DND-41 (cell line): Measurements from ENCODE around the gene KIFAP3.

Experiments used
- CTCF ChIP-seq: IDR thresholded peaks from 2 replicates; pipeline ENCODE4 v1.5.1; 2012; ENCODE audit warnings: borderline replicate concordance, low read length, moderate library complexity, mild to moderate bottlenecking; ENCODE audit not compliant: poor library complexity, severe bottlenecking; ENCODE audit errors: extremely low read depth
- EZH2 ChIP-seq: IDR thresholded peaks from 3 replicates; pipeline ENCODE4 v1.6.1; 2012; ENCODE audit warnings: borderline replicate concordance, low read depth, mild to moderate bottlenecking, moderate library complexity, low read length, inconsistent platforms; ENCODE audit not compliant: severe bottlenecking

- no peak for TF ChIP-seq CTCF
- TF ChIP-seq EZH2: no peak
Observed at GRCh38 chr1:169900571-169900970, 173.9 kb downstream of the KIFAP3 start.
